ENCODE results near the gene SEC14L1.
"Not testable (repeated sequence)": the region's sequence is repeated elsewhere in the genome, so short reads cannot be mapped to it uniquely, and the experiment has no call there.

The SEC14L1 gene

DNA sequence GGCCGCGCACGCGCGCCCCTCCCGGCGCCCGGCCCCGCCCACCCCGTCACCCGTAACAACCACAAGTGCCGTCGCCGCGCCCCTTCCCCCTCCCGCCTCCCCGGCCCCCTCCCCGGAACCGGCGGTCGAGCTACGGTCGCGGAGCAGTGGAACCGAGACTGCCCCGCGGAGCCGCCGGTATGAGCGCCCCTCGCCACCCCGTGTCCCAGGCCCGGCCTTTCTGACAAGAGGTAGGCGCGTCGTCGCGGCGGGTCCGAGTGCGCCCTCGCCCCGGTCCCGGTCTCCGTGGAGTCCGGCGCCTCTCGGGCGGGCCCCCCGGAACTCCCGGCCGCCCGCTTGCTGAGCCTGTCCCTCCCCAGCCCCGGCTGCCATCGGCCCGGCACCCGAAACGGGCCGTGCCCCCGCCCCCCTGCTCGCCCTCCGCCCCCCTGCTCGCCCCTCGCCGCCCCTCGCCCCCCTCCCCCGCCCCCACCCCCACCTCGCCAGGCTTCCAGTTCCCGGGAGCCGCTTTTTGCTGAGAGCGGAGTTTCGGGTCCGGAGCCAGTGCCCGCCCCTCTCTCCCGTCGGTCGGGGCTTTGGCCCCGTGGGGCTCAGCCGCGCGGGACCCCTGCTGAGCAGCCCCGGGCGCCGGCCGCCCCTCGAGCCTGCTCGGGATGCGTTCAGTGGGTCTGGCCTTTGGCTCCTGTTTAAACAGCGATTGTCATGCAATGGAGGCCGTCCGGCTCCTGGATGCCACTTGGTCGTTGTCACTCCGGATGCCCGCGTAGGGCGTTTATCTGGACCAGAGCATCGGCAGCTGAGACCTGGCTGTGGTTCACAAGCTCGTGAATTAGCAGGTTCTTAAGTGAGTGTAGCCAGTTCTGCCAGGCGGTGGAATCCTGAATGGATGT is at the start of gene SEC14L1:
SEC14L1 (plus strand) TSS at position 92 of the 890 bp plus-strand sequence. CDS start 2,628 bp downstream, outside the sequence.
- peak; percentile 47 for DNase-seq

DNA sequence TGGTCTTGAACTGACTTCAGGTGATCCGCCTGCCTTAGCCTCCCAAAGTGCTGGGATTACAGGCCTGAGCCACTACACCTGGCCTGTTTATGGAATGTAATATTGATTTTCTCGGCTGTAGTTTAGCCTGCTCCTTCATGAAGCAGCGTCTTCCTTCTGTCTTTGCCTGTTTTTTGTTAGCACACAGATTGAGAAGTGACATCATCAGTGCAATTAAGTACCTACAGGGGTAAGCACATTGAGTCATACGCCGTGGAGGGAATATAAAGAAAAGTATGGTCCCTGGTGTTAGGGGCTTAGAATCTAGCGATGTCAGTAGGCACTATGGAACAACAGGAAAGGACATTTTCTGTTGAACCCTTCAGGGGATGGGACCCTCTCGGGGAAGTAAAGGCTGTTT is 48.7 kb upstream of the SEC14L1 start:
- no peak for DNase-seq

DNA sequence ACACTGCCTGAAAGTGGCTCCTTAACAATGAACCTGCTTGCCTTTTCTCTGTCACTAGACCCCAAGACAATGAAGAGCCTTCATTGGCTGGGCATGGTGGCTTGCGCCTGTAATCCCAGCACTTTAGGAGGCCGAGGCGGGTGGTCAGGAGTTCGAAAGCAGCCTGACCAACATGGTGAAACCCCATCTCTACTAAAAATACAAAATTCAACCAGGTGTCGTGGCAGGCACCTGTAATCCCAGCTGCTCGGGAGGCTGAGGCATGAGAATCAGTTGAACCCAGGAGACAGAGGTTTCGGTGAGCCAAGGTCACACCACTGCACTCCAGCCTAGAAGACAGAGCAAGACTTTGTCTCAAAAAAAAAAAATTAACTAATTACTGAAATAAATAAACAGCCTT is 45.3 kb upstream of the SEC14L1 start:
- no peak for DNase-seq

DNA sequence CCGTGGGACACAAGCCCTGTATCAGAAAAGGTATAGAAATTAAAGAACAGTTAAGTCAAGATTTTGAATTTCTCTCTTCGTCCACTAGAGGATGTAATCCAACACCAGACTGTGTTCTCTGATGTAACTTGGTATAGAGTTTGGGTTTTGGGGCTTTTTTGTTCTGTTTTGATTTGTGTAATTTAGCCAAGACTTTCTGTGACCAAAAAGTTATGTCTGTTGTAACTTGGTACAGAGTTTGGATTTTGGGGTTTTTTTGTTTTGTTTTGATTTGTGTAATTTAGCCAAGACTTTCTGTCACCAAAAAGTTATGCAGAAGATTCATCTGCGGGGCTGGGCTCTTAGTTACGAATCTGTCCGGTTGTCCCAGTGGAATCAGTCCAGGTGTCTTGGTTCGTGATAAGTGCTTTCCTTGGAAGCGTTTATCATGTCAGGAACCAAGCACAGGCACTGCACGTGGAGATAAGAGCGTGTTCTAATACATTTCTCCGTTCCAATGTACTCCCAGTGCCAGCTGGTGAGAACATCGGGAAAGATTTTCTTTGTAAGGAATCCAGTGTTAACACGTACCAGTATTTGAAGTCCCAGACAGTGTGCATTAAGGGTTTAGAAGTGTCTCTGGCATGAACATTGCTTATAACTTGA is 44.1 kb upstream of the SEC14L1 start:
- DNase-seq = no peak

DNA sequence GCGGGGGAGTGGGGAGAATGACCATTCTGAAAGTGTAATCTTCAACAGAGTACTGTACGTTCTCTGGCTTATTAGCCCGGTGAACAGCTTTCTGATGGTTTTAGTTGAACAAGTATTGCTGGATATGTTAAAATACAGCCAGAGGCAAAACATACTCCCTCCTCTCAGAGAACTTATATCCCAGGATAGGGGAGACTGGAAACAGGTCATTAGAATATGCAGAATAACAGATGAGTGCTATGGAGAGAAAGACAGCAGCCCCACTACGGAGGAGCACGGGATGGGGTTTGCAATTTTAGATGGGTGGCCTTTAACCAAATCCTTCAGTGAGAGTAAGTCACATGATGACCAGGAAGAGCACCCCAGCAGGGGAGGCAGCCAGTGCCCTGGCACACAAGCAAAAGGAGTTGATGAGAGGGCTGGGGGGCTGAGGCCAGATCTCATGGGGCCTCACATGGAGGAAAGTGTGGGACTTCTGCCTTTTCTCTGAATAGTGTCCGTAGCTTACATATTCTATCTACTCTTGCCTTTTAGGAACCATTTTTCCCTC is 43.1 kb upstream of the SEC14L1 start:
- DNase-seq = no peak

DNA sequence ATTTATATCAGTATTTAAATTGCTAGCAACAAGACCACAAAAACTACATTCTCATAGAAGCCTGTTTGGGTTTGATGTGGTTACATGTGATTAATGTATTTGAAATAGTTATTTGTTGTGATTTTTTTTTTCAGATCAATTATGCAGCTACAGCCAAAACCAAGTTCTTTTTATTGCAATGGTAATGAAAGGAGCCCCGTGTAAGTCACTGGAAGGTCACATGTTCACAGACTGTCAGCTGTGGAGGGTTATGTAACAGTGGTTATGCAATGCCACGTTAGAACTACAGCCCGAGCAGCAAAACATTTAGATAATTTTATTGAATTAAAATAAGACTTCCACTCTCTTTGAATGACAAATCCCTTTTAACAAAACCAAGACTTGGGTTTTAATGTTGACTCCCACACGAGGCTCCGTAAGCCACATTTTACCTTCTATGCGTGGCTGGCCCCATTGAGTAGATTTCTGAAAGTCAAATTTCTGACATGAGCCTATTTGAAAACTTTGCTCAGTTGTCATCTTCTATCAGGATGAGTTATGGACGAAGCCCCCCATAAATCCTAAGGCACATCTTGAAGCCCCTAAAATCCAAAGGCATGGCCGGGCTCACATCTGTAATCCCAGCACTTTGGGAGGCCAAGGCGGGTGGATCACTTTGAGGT is 41.8 kb upstream of the SEC14L1 start:
- DNase-seq = no peak

DNA sequence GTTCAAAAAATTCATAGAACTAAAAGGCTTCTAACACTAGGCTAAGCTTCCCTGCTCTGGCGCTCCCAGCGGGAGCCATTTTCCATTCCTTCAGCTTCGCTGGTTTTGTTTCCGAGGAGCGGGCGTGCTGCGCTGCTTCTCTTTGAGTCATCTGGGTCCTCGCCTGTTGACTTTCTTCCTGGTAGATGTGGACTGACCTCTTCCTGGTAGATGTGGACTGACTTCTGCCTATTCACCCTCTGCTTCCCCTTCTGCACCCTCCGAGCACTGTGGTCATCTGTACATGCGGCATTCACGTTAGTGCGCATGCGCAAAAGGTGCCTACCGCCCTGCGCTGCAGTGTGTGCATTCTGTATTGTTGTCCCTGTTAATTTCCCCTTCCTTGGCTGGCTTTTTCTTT is 40.8 kb upstream of the SEC14L1 start:
- no peak for DNase-seq

DNA sequence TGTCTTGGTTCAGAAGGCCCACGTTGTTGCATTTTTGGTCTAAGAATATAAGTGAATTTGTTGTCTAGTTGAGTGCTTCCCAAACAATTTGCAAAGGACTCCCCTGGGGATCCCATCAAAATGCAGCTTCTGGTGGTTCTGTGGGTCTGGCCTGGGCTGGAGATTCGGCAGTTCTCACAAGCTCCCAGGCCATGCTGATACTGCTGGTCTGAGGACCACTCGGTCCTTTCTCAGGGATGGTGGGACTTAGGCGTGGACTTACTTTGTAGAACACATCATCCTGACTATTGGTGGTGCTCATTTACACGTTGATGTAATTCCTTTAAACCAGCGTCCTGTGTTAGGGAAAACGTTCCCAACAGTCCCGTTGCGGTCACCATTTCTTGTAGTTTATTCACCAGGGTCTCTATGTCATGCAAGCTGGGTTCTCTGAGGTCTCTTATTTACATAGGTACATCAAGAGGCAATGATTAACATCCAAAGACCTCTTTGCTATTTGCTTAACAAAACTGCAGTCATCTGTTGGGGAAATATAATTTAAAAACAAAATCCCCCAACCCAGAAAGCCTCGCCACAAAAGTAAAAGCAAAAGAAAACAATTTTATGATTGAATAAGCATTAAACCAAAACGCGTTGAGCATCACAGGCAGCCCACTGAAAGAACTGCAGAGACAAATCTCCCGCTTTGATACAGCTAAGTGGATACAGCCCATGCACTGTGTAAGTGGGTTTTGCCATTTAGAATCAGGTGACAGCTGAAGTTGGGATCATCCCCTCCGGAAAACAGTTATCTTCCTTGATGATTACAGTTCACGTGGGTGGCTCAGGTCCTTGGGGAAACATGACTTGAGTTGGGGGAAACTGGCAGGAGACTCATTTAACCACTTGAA is 39.0 kb upstream of the SEC14L1 start:
- DNase-seq = peak; percentile 42

DNA sequence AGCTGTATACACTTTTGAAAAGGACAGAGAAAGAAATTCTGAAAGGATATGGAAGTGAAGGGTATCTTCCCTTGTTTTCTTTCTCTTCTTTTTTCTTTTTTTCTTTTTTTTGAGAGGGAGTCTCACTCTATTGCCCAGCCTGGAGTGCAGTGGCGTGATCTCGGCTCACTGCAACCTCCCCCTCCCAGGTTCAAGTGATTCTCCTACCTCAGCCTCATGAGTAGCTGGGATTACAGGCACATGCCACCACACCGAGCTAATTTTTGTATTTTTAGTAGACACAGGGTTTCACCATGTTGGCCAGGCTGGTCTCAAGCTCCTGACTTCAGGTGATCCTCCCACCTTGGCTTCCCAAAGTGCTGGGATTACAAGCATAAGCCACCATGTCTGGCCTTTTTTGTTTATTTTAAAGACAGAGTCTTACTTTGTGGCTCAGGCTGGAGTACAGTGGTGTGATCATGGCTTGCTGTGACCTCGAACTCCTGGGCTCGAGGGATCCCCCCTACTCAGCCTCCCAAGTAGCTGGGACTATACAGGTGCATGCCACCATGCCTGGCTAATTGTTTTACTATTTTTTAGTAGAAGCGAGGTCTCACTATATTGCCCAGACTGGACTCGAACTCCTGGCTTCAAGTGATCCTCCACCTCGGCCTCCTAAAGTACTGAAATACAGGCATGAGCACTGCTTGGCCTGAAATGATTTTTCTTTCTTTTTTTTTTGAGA is 38.2 kb upstream of the SEC14L1 start:
- DNase-seq = not testable (repeated sequence)

DNA sequence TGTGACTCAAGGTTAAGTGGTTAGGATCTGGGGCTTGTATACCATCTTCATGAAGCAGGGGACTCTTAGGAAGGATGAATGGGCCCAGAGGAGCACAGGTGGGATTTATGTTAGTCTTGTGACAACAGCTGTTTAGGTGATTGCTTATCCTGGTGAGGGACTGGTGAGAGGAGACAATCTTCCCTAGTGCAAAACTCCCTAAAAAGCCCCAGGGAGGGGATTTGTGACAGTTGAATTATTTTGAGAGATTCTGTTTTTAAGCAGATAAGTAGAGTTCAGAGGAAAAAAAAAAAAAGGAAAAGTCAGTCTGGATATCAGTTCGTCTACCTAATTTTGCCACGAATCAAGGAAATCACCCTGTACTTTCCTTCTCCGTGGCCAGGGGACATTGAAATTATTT is 35.1 kb upstream of the SEC14L1 start:
- no peak for DNase-seq

DNA sequence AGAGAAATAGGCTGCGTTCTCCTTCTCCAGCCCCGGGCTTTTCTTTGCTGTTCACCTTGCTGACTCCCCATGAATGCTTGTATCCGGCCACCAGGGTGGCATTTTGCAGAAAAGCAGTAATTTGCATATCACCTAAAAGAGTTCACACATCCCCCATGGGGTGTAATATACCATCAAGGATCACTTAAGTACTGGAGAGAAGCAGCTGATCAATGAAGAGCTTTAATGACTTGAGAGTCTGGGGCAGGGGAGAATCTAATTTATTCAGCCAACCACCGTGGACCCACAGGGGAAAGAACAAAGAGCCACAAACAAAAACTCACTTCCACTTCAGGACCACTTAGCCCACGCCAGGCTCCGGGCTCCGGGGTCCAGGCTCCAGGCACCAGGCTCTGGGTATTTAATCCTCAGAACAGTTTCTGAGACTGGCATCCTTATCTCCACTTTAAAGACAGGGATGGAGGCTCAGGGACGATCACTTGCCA is 33.9 kb upstream of the SEC14L1 start:
- no peak for DNase-seq

DNA sequence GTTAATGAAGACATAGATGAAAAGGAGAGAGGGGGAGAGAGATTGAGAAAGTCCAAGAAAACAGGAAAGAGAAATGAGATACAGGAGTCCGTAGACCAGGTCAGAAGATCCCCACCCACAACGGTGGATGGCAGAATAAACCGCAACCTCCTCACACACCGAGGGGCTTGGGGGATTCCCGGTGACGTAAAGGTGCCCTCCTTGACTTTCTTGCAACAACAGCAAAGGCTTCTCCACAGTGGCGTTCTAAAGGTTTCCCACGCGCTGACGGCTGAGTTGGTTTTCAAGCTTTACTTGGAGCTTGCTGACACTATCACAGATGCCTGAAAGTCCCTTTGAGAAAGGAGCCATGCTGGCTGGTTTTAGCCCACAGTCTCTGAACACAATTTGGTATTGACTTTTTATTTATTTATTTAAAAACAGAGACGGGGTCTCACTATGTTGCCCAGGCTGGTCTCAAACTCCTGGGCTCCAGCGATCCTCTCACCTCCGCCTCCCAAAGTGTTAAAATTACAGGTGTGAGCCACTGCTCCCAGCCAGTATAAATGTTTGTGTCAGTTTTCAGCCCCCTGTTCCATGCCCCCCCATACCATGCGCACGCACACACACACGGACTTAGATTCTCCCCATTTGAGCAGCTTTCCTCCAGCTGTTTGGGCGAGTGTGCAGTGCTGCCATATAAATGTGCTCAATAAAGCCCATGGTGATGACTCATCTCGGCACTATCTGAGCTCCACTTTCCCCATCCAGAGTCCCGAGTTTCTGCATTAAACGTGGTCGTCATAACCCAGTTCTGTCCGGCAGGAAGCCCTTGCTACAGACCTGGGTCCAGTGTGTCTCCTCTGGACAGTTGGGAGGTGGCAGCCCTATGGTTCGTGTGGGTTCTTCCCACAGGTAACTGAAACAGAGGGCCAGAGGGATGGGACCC is 33.0 kb upstream of the SEC14L1 start:
- DNase-seq = no peak

DNA sequence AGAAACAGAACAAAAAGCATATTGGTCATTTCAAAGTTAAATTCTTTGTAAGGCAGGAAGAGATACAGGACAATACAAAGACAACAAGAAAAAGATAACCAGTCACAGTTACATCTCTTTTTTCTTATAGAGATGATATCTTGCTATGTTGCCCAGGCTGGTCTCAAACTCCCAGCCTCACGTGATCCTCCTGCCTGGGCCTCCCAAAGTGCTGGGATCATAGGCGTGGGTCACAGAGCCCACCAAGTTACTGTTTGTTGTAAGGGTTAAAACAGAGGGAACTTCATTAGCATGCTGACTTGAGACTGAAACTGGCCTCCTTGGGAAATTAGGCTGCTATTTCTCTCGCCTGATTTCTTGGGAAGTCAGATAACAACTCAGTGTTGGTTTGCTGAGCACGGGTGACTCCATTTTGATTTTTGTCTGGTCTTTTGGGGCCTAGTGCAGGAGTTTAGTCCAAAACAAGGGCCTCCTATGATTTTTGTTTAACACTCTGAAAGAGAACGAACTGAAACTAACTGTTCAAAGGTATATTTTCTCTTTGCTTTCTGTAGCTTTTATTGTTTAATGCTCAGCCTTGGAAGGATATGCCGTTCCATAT is 31.5 kb upstream of the SEC14L1 start:
- no peak for DNase-seq

DNA sequence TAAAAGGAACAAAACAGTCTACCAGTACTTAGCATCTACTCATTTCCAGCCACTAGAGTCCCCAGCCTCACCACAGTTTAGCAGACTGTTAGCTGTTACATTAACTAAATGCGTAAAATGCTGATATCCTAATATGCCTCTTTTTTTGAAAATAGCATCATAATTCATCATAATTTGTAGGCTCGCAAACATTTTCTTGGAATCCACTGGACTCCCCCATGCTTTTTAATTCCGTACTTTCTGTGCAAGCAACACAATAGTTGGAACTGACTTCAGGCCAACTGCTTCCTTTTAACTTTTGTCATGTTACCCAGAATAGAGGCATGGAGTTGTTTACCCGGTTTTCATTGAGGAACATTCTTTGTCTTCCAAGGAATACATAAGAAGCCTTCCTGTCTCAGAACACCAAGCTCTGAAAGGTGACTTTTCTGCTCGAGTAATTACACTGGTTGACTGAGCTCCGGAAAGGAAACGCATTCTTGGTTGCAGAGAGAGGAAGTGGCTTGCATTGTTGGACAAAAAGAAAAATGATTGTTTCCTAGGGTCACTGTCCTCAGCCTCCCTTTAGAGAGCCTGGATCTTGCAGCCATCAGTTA is 30.9 kb upstream of the SEC14L1 start:
- DNase-seq = no peak

DNA sequence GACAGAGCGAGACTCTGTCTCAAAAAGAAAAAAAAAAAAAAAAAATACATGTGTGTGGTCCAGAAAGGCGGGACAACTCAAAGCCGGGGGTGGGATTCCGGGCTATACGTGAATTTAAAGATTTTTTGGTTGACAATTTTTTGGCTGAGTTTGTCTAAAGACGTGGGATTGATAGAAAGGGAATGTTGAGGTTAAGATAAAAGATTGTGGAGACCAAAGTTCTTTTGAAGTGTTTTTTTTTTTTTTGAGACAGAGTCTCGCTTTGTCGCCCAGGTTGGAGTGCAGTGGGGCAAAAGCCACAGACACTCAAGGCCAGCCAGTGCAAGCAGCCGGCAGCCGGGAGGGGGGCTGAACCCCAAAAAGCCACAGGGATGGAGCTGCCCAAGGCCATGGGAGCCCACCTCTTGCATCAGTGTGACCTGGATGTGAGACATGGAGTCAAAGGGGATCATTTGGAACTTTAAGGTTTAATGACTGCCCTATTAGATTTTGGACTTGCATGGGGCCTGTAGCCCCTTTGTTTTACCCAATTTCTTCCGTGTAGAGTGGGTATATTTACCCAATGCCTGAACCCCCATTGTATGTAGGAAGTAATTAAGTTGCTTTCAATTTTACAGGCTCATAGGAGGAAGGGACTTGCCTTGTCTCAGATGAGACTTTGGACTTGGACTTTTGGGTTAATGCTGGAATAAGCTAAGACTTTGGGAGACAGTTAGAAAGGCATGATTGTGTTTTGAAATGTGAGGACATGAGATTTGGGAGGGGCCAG is 29.4 kb upstream of the SEC14L1 start:
- DNase-seq = not testable (repeated sequence)

DNA sequence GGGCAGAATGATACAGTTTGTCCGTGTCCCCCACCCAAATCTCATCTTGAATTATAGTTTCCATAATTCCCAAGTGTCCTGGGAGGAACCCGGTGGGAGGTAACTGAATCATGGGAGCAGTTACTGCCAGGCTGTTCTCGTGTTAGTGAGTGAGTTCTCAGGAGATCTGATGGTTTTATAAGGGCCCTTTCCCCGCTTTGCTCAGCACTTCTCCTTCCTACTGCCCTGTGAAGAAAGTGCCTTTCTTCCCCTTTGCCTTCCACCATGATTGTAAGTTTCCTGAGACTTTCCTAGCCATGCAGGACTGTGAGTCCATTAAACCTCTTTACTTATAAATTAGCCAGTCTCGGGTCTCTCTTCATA is 28.9 kb upstream of the SEC14L1 start:
- no peak for DNase-seq

DNA sequence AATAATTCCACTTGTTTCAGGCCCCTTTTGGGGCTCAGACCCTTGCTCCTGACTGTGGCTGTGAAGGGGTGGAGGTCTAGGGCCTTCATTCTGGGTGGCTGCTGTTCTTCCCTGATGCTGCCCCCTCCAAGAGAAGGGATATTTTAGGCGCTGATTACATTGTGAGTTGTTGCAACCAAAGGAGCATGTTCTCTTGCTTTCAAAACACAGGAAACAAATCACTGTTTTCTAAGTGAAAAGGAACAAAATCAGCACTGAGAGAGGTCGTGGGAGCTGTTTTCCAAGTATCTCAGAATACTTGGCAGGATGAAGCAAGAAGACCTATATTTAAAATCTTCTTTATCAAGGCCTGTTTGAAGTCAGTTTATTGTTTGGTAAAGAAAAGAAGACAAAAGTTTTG is 25.3 kb upstream of the SEC14L1 start:
- no peak for DNase-seq

DNA sequence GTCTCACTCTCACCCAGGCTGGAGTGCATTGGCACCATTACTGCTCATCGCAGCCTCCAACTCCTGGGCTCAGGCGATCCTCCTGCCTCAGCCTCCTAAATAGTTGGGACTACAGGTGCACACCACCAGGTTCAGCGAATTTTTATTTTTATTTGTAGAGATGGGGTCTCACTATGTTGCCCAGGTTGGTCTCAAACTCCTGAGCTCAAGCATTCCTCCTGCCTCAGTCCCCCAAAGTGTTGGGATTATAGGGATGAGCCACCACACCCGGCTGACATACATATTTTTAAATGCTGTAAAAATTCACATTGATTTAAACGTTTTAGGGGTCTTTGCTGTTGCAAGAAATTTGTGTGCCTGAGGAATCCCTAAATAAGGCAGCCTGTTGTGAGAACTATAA is 24.8 kb upstream of the SEC14L1 start:
- DNase-seq = no peak

DNA sequence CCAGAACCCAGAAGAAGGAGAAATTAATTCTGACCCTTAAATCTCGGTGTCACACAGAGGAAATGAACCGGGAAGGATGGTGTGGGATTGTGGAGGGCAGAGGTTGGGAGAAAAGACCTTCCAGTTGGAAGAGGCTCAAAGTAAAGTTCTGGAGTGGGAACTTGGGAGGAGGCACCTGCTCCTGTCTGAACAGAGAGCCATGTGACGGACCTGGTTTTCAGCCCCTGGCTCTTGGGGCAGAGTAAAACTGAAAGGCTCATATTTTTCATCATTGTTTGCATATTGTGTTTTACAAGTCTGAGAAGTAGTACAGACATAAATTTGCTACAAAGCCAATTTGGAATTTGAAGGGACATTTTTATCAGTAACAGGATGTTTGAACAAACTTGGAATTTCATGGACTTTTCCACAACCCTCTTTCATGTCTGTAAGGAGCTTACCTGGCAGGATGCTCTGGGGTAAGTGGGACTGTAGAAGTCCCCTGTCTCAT is 24.4 kb upstream of the SEC14L1 start:
- no peak for DNase-seq
